Coronary artery (tissue), 2 donors: ENCODE results near the gene RABL2A.
"Not testable (repeated sequence)": the region's sequence is repeated elsewhere in the genome, so short reads cannot be mapped to it uniquely, and the experiment has no call there.

ENCODE experiments used
- DNase-seq: peaks from one replicate; pipeline ENCODE4 v3.0.0-alpha.2; 2017; ENCODE audit warnings: low spot score
- H3K27ac ChIP-seq, 2 donors: fragments of 200-600 bp; sonication (generic); one replicate each; pipeline ENCODE4 v1.5.1; 2016 to 2019
- H3K4me3 ChIP-seq: fragments of 200-600 bp; sonication (generic); 2 replicates; pipeline ENCODE4 v1.5.1; 2016; ENCODE audit warnings: mild to moderate bottlenecking, moderate library complexity
- CTCF ChIP-seq: fragments of 200-600 bp; sonication (generic); IDR thresholded peaks from one replicate; pipeline ENCODE4 v1.5.1; 2019; ENCODE audit warnings: antibody characterized with exemption

The RABL2A gene

GRCh38 chr2:113677330-113677729, 50.3 kb downstream of the RABL2A start:
- no peak for TF ChIP-seq CTCF
- no peak for DNase-seq
- H3K27ac ChIP-seq: no peak overlapping the region

DNA sequence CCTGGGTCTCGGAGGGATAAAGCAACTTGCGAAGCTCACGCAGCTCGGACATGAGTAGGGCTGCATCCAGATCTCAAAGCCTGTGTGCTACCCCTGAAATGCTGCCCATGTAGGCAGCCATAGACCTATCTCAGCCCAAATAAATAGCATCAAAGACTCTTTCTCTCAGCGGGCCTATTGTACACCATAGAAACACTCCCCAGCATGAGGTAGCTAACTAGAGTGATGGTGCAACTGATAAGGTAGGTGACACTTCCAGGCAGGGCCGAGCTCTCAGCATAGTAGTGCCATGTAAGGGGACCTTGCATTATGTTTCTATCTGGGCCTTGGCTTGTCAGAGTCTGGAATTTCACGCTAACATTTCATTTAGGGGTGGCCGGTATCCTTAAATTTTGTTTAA, 52.4 kb downstream of the RABL2A start:
- no peak overlapping the region for H3K27ac ChIP-seq
- no peak for DNase-seq
- H3K4me3 ChIP-seq: no peak overlapping the region
- no peak for TF ChIP-seq CTCF

More at GRCh38 chr2:113677330-113677729, 50.3 kb downstream of the RABL2A start:
- H3K4me3 ChIP-seq: no peak overlapping the region

GRCh38 chr2:113685471-113685870, 58.4 kb downstream of the RABL2A start:
- Histone ChIP-seq H3K27ac (no peak overlapping the region), H3K4me3 (no peak overlapping the region)
- no peak for DNase-seq
- TF ChIP-seq CTCF: no peak

DNA sequence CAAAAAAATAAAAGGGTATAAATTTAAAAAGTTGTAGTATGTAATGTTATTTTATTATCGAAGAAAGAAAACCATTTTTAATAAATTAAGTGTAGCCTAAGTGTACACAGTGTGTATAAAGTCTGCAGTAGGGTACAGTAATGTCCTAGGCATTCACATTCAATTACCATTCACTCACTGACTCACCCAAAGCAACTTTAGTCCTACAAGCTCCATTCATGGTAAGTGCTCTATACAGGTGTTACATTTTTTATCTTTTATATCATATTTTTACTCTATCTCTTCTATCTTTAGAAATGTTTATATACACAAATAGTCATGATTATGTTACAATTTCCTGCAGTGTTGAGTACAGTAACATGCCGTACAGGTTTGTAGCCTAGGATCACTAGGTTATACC, 59.5 kb downstream of the RABL2A start:
- no peak overlapping the region for H3K4me3 ChIP-seq
- TF ChIP-seq CTCF: no peak
- DNase-seq: no peak
- H3K27ac ChIP-seq: no peak overlapping the region

- DNase-seq, H3K27ac ChIP-seq, H3K4me3 ChIP-seq: not testable (repeated sequence)
Observed at GRCh38 chr2:113690871-113691270, 63.8 kb downstream of the RABL2A start.
